Measurements from ENCODE around the gene GGT6.

Gene GGT6

GRCh38 chr17:4530799-4531730 lies 29.3 kb downstream of the GGT6 start:
- Histone ChIP-seq H3K4me3 (ENCODE audit: low read length, poor library complexity, severe bottlenecking) (no peak overlapping the region), H4K20me1 (ENCODE audit: insufficient read depth, low read length, poor library complexity, severe bottlenecking) (no peaks in the 10 kb centered on the region), H2AFZ (ENCODE audit: low read length) (no peak overlapping the region), H3K36me3 (ENCODE audit: insufficient read depth, low read length) (peaks cover 3% of the 10 kb centered on the region; the same call in 1 of the 2 replicates), H3F3A (ENCODE audit: low read depth) (no peaks in the 10 kb centered on the region), H3K79me2 (ENCODE audit: insufficient read depth, low read length) (no peaks in the 10 kb centered on the region), H3K27me3 (ENCODE audit: insufficient read depth, low read length, poor library complexity, severe bottlenecking) (no peaks in the 10 kb centered on the region), H3K4me1 (ENCODE audit: insufficient read depth, low read length, poor library complexity, severe bottlenecking) (no peaks in the 10 kb centered on the region), H3K9ac (ENCODE audit: low read depth, low read length, poor library complexity, severe bottlenecking) (no peak overlapping the region), H3K9me2 (replicated peaks; ENCODE audit: low read depth, low read length) (no peaks in the 10 kb centered on the region), H3K4me2 (ENCODE audit: low read depth, low read length, poor library complexity, severe bottlenecking) (no peak overlapping the region), H3K9me3 (ENCODE audit: insufficient read depth, low read depth, low read length) (no peaks in the 10 kb centered on the region)
- TF ChIP-seq EZH2phosphoT487 (IDR thresholded peaks at IDR 0.05; ENCODE audit: borderline replicate concordance) (no peak), CTCF (conservative IDR thresholded peaks at IDR 0.05; ENCODE audit: low read length) (no peak)

GRCh38 chr17:4529533-4530152 lies 30.7 kb downstream of the GGT6 start:
- H3K4me2 ChIP-seq (ENCODE audit: low read depth, low read length, poor library complexity, severe bottlenecking) = no peak overlapping the region
- no peaks in the 10 kb centered on the region for H3K79me2 ChIP-seq (ENCODE audit: insufficient read depth, low read length)
- peaks cover 12% of the 10 kb centered on the region; the same call in 1 of the 2 replicates for H3K36me3 ChIP-seq (ENCODE audit: insufficient read depth, low read length)
- H3K9me3 ChIP-seq (ENCODE audit: insufficient read depth, low read depth, low read length) = no peaks in the 10 kb centered on the region
- H2AFZ ChIP-seq (ENCODE audit: low read length) = no peak overlapping the region
- no peaks in the 10 kb centered on the region for H3K27me3 ChIP-seq (ENCODE audit: insufficient read depth, low read length, poor library complexity, severe bottlenecking)
- no peak overlapping the region for H3K9ac ChIP-seq (ENCODE audit: low read depth, low read length, poor library complexity, severe bottlenecking)
- H3K4me3 ChIP-seq (ENCODE audit: low read length, poor library complexity, severe bottlenecking) = no peak overlapping the region
- TF ChIP-seq EZH2phosphoT487 (IDR thresholded peaks at IDR 0.05; ENCODE audit: borderline replicate concordance) (no peak), CTCF (conservative IDR thresholded peaks at IDR 0.05; ENCODE audit: low read length) (no peak)
- H3K4me1 ChIP-seq (ENCODE audit: insufficient read depth, low read length, poor library complexity, severe bottlenecking) = no peaks in the 10 kb centered on the region
- no peaks in the 10 kb centered on the region for H3F3A ChIP-seq (ENCODE audit: low read depth)
- no peaks in the 10 kb centered on the region for H4K20me1 ChIP-seq (ENCODE audit: insufficient read depth, low read length, poor library complexity, severe bottlenecking)
- H3K9me2 ChIP-seq (replicated peaks; ENCODE audit: low read depth, low read length) = no peaks in the 10 kb centered on the region

- no peaks in the 10 kb centered on the region for H3F3A ChIP-seq (ENCODE audit: low read depth)
- no peak overlapping the region for H2AFZ ChIP-seq (ENCODE audit: low read length)
- no peak overlapping the region for H3K4me3 ChIP-seq (ENCODE audit: low read length, poor library complexity, severe bottlenecking)
- peaks cover 18% of the 10 kb centered on the region; the same call in 1 of the 2 replicates for H3K36me3 ChIP-seq (ENCODE audit: insufficient read depth, low read length)
- no peaks in the 10 kb centered on the region for H3K27me3 ChIP-seq (ENCODE audit: insufficient read depth, low read length, poor library complexity, severe bottlenecking)
- H3K4me2 ChIP-seq (ENCODE audit: low read depth, low read length, poor library complexity, severe bottlenecking) = no peak overlapping the region
- no peaks in the 10 kb centered on the region for H3K9me2 ChIP-seq (replicated peaks; ENCODE audit: low read depth, low read length)
- no peaks in the 10 kb centered on the region for H3K4me1 ChIP-seq (ENCODE audit: insufficient read depth, low read length, poor library complexity, severe bottlenecking)
- TF ChIP-seq EZH2phosphoT487 (IDR thresholded peaks at IDR 0.05; ENCODE audit: borderline replicate concordance) (no peak), CTCF (conservative IDR thresholded peaks at IDR 0.05; ENCODE audit: low read length) (no peak)
- no peaks in the 10 kb centered on the region for H3K79me2 ChIP-seq (ENCODE audit: insufficient read depth, low read length)
- H3K9me3 ChIP-seq (ENCODE audit: insufficient read depth, low read depth, low read length) = no peaks in the 10 kb centered on the region
- no peaks in the 10 kb centered on the region for H4K20me1 ChIP-seq (ENCODE audit: insufficient read depth, low read length, poor library complexity, severe bottlenecking)
- H3K9ac ChIP-seq (ENCODE audit: low read depth, low read length, poor library complexity, severe bottlenecking) = no peak overlapping the region
Measured at GRCh38 chr17:4527566-4528125, 32.7 kb downstream of the GGT6 start.
